HEK293T (cell line): ENCODE results near the gene IFTAP.
"Not testable (repeated sequence)": the region's sequence is repeated elsewhere in the genome, so short reads cannot be mapped to it uniquely, and the experiment has no call there.

Source experiments
- CTCF ChIA-PET: fragments of 350-600 bp; formaldehyde crosslinking; extraction: SDS; loops from one replicate; lab custom pipeline; 2021; ENCODE audit warnings: antibody characterized with exemption, inconsistent platforms; lab: Yijun Ruan, JAX
- POLR2A ChIA-PET: fragments of 350-600 bp; formaldehyde crosslinking; extraction: SDS; loops from one replicate; lab custom pipeline; 2020; ENCODE audit warnings: antibody characterized with exemption, inconsistent platforms; lab: Yijun Ruan, JAX
- DNase-seq: peaks from one replicate; pipeline ENCODE4 v3.0.0; 2012; ENCODE audit warnings: mixed read lengths; ENCODE audit errors: extremely low spot score
- ARNT ChIP-seq: fragments of 450-650 bp; IDR thresholded peaks from 2 replicates; pipeline ENCODE4 v1.6.1; 2017; ENCODE audit warnings: mild to moderate bottlenecking
- BHLHE40 ChIP-seq: fragments of 450-650 bp; IDR thresholded peaks from 2 replicates; pipeline ENCODE4 v1.6.1; 2016; ENCODE audit warnings: mild to moderate bottlenecking, moderate library complexity, borderline replicate concordance
- CTBP1 ChIP-seq: fragments of 450-650 bp; IDR thresholded peaks from 2 replicates; pipeline ENCODE4 v1.6.1; 2016; ENCODE audit warnings: borderline replicate concordance
- ELF4 ChIP-seq: fragments of 450-650 bp; IDR thresholded peaks from 2 replicates; pipeline ENCODE4 v1.6.1; 2017; ENCODE audit warnings: antibody characterized with exemption
- FOXA1 ChIP-seq: fragments of 450-650 bp; IDR thresholded peaks from 2 replicates; pipeline ENCODE4 v1.6.1; 2016; ENCODE audit warnings: mild to moderate bottlenecking
- FOXK2 ChIP-seq: fragments of 450-650 bp; IDR thresholded peaks from 2 replicates; pipeline ENCODE4 v1.6.1; 2016; ENCODE audit warnings: mild to moderate bottlenecking
- FOXM1 ChIP-seq: fragments of 450-650 bp; IDR thresholded peaks from 2 replicates; pipeline ENCODE4 v1.6.1; 2017; ENCODE audit warnings: mild to moderate bottlenecking, borderline replicate concordance
- HDGF ChIP-seq: fragments of 450-650 bp; IDR thresholded peaks from 2 replicates; pipeline ENCODE4 v1.6.1; 2017; ENCODE audit warnings: antibody characterized with exemption, borderline replicate concordance
- L3MBTL2 ChIP-seq: fragments of 450-650 bp; conservative IDR thresholded peaks from 2 replicates; pipeline ENCODE4 v1.6.1; 2016; ENCODE audit warnings: mild to moderate bottlenecking
- LEF1 ChIP-seq: fragments of 450-650 bp; IDR thresholded peaks from 2 replicates; pipeline ENCODE4 v1.6.1; 2017; ENCODE audit warnings: mild to moderate bottlenecking, borderline replicate concordance
- NFRKB ChIP-seq: fragments of 450-650 bp; IDR thresholded peaks from 2 replicates; pipeline ENCODE4 v1.6.1; 2016; ENCODE audit warnings: mild to moderate bottlenecking, moderate library complexity
- PKNOX1 ChIP-seq: fragments of 450-650 bp; IDR thresholded peaks from 2 replicates; pipeline ENCODE4 v1.6.1; 2016
- SP1 ChIP-seq: fragments of 450-650 bp; IDR thresholded peaks from 2 replicates; pipeline ENCODE4 v1.6.1; 2017
- SUZ12 ChIP-seq: fragments of 450-650 bp; IDR thresholded peaks from 2 replicates; pipeline ENCODE4 v1.6.1; 2016; ENCODE audit warnings: mild to moderate bottlenecking
- TARDBP ChIP-seq: fragments of 450-650 bp; IDR thresholded peaks from 2 replicates; pipeline ENCODE4 v1.6.1; 2016
- ZNF384 ChIP-seq: fragments of 450-650 bp; IDR thresholded peaks from 2 replicates; pipeline ENCODE4 v1.6.1; 2016

The IFTAP gene

GRCh38 chr11:36631774-36632173 is 37.5 kb downstream of the IFTAP start:
- TF ChIP-seq CTBP1: no peak
- TF ChIP-seq LEF1: no peak
- TF ChIP-seq NFRKB: no peak
- no peak for TF ChIP-seq FOXA1
- TF ChIP-seq SP1: no peak
- no peak for TF ChIP-seq ZNF384
- no peak for TF ChIP-seq BHLHE40
- no peak for TF ChIP-seq FOXM1
- no peak for TF ChIP-seq SUZ12
- no peak for TF ChIP-seq ELF4
- TF ChIP-seq FOXK2: no peak
- no peak for TF ChIP-seq HDGF
- no peak for TF ChIP-seq ARNT
- TF ChIP-seq TARDBP: no peak
- no peak for TF ChIP-seq PKNOX1
- TF ChIP-seq L3MBTL2: no peak
- ChIA-PET POLR2A (no interaction called here), CTCF (no interaction called here)
- no peak for DNase-seq

- no peak for TF ChIP-seq PKNOX1
- no peak for DNase-seq
- POLR2A ChIA-PET: no interaction called here
- CTCF ChIA-PET: no interaction called here
These were observed 41.0 kb downstream of the IFTAP start for GRCh38 chr11:36635066-36635862.

- no peak for DNase-seq
- TF ChIP-seq BHLHE40: no peak
- TF ChIP-seq FOXA1: no peak
- no peak for TF ChIP-seq FOXM1
- no peak for TF ChIP-seq SUZ12
- no peak for TF ChIP-seq PKNOX1
- TF ChIP-seq ARNT: no peak
- ChIA-PET CTCF (no interaction called here), POLR2A (no interaction called here)
These were observed 44.3 kb downstream of the IFTAP start for GRCh38 chr11:36638556-36638955.

- CTCF ChIA-PET: no interaction called here
- POLR2A ChIA-PET: no interaction called here
- no peak for DNase-seq
- no peak for TF ChIP-seq TARDBP
- no peak for TF ChIP-seq L3MBTL2
- no peak for TF ChIP-seq ELF4
- TF ChIP-seq SUZ12: no peak
- no peak for TF ChIP-seq FOXA1
- no peak for TF ChIP-seq ARNT
- no peak for TF ChIP-seq SP1
- TF ChIP-seq CTBP1: no peak
- TF ChIP-seq NFRKB: no peak
- TF ChIP-seq FOXM1: no peak
- no peak for TF ChIP-seq BHLHE40
- no peak for TF ChIP-seq HDGF
- TF ChIP-seq ZNF384: no peak
- no peak for TF ChIP-seq LEF1
- TF ChIP-seq FOXK2: no peak
- no peak for TF ChIP-seq PKNOX1
These were observed 63.4 kb downstream of the IFTAP start for GRCh38 chr11:36657610-36658267.

GRCh38 chr11:36661359-36661758 is 67.1 kb downstream of the IFTAP start:
- CTCF ChIA-PET, DNase-seq, POLR2A ChIA-PET: not testable (repeated sequence)

- POLR2A ChIA-PET: no interaction called here
- DNase-seq: peak; percentile 11
- no peak for TF ChIP-seq HDGF
- TF ChIP-seq ZNF384: no peak
- no peak for TF ChIP-seq NFRKB
- TF ChIP-seq PKNOX1: no peak
- no peak for TF ChIP-seq FOXK2
- no peak for TF ChIP-seq FOXA1
- CTCF ChIA-PET: interaction anchor here (2.3 kb wide), 1 partner anchor 108 kb away, joined by 15 read pairs; no protein-coding TSS in a partner anchor
These were observed 78.6 kb downstream of the IFTAP start for GRCh38 chr11:36672815-36673450.

GRCh38 chr11:36679547-36679946 is 85.2 kb downstream of the IFTAP start:
- DNase-seq, CTCF ChIA-PET, POLR2A ChIA-PET: not testable (repeated sequence)
